Fibroblast of skin of left biceps (primary cell): ENCODE data around the gene CDC42BPB.

Experiments used
- DNase-seq, 2 experiments: peaks; one replicate each; pipeline ENCODE4 v3.0.0-alpha.2; 2013; ENCODE audit warnings: low read depth in 2 of 2

Gene CDC42BPB

DNA sequence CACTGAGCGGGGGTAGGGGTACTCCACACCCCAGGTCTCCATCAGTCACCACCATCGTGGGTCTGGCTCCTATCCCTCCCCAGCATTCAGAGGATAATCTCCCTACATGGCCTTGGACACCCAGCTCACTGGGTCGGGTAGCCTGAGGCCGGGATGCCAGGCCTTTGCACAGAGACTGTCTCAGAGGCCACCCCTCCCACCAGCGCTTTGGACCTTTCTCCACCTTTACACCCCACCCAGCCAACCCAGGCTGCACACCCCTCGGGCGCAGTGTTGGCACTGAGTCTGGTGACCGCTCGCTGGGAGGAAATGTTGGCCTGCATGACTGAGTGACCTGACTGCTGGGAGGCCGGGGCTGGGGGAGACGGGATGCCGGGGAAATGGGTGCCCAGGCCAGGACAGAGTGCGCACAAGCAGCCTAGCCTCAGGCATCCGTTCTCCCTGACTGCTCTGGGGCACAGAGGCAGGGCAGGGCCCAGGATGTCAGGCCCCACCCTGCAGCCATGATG lies 16.1 kb upstream of the CDC42BPB start:
- DNase-seq = no peak

GRCh38 chr14:103072595-103073366 lies 15.4 kb upstream of the CDC42BPB start:
- DNase-seq = no peak

DNA sequence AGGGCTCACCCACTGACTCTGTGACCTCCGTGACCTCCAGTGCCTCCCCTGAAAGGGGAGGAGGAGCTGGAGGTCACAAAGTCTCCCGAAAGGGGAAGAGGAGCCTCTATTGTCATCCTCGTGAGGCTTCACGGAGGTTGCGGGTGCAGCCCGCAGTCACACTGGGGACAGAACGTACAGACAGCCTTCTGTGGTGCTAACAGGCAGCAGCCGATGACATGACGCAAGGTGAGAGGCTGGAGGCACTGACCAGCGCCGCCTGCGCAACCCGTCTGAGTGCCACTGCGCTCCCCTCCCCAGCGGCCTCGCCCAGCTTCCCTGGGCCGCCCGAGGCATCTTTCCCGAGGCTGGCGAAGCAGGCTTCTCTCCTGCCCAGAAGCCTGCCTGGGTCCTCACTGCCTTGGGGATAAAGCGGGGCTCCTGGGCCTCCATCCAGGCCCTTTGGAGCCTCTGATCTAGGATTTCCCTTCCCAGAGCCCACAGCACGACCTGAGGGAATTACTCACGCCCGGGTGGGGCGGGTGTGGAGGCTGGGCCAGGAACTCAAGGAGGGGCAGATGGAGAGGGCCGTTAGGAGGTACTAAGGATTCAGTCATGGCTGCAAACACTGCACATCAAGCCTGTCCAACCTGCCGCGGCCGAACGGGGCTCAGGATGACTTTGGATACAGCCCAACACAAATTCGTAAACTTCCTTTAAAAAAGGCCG lies 14.3 kb upstream of the CDC42BPB start:
- no peak for DNase-seq

DNA sequence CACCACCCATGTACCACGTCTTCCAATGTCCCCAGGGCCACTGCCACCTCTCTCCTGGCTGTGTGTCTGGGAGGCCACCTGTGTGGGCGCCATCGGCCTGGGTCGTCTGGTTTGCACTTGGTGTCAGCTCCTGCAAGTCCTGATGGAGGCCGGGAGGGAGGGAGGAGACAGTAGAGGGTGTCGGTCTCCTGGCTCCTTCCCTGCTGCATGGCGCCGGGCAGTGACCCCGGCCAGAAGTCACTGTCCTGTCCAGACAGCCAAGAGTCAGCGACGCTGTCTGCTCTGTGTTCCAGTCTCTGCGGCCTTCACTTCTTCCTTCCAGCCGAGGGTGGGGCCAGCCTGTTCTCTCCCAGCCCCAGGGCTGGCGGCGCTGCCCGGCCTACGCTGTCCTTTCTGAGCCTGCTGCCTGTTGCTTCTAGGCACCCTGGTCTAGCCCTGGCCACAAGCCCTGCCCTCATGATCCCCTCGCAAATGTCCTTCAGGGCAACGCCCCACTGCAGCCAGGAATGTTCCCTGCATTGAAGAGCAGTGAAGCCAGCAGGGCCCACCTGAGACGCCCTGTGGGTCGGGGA lies 13.7 kb upstream of the CDC42BPB start:
- DNase-seq = no peak

DNA sequence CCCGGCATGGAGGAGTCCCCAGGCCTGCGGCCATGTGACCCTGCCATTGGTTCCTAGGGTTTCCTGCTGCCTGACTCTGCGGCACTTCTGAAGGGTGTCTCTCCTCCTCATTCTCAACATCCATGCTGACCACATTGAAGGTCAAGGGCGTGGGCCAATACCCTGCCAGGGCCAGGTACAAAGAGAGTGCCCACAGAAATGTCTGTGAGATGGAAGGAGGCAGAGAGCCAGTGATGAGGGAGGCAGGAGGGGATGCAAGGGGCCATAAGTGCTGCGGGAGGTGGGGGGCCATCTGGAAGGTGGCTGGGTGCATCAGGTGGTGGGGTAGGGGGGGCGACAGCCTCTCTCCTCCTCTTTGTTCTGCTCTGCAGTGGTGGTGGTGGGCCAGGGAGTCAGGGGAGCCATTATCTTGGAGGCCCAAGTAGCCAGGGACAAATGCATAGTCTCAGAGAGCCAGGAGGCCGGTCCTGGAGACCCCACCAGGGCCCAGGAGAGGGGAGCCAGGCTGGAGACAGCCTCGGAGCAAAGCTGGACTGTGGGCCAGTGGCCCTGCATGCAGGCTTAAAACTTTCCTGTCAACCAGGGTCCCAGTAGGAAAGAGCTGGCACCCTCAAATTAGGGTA lies 13.0 kb upstream of the CDC42BPB start:
- no peak for DNase-seq

DNA sequence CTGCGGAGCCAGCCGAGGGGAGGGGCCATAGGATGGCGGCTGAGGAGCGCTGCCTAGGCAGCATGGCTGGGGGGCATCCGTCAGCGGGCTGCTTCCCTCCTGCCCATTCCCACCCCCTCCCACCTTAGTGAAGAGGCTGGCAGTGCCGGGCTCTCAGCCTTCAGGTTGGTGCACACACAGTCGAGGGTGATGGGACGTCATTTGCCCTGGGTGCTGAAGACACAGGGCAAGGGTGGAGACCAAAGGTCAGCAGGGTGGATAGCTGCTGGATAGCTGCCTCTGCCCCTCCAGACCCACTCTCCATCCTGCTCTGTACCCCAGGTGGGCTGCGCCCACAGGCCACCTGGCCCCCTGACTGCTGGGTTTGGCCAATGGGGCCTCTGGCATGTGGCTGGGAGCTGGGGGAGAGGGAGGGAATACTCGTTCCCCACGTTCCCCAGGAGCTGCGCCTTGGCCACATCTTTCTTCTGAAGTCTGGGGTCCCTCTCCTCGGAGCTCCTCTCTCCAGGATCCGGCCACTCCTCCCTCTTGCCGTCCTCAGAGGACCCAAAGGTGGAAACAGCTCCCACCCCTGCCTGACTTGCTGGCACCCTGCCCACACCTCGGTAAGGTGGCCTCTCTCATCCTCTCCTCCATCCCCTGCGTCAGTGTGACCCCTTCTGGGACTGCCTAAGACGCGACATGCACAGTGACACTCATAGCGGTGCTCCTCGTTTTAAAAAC lies 11.2 kb upstream of the CDC42BPB start:
- no peak for DNase-seq

DNA sequence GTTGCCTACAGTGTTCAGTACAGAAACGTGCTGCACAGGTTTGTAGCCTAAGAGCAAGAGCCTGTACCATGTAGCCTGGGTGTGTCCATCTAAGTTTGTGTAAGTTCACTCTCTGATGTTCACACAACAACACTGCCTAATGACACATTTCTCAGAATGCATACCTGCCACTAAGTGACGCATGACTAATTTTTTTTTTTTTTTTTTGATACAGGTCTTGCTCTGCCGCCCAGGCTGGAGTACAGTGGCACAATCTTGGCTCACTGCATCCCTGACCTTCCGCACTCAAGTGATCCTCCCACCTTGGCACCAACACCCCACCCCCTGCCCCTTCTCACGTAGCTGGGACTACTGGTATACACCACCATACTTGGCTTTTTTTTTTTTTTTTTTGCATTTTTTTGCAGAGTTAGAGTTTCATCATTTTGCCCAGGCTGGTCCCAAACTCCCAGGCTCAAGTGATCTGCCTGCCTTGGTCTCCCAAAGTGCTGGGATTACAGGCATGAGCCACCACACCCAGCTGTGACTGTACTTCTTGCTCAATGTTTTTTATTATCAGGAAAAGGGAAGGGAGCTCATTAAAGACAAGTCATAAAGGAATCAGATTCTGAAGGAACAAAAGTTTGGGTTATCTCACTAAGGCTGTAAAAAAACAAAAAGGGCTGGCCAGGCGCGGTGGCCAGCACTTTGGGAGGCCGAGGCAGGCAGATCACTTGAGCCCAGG lies 10.0 kb upstream of the CDC42BPB start:
- no peak for DNase-seq

DNA sequence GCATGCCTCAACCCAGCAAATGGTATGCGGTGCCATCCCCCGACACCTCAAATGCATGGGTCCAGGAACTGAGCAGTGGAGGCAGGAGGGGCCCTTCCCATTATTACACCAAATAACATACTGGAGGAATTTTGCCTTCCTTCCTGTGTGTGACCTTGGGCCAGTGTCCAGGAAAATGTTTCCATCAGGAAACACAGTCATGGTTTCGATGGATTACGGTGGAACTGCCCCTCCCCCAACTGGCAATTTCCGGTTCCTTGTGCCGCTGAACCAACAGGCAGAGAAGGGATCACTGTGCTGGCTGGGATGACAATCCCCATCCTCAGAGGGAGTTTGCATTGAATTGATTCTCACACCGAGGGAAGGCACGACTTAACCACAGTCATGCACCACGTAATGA lies 9.1 kb upstream of the CDC42BPB start:
- DNase-seq = no peak

DNA sequence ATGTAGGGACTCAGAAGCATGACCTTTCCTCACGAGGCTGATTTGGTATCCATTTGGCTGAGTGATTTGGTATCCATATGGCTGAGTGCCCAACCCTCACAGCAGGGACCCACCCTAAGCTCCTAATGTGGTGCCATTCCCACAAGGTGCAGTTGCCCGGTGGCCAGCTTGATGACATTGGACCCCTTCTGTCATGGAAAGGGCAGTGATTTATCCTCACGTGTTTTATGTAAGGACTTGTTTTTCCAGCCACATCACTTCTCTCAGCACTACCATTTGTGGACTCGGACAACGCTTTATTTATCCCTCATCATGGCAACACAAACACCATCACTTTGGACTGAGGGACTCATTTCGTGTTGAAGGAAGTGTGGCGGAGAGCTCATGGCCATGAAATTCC lies 8.5 kb upstream of the CDC42BPB start:
- DNase-seq = no peak

DNA sequence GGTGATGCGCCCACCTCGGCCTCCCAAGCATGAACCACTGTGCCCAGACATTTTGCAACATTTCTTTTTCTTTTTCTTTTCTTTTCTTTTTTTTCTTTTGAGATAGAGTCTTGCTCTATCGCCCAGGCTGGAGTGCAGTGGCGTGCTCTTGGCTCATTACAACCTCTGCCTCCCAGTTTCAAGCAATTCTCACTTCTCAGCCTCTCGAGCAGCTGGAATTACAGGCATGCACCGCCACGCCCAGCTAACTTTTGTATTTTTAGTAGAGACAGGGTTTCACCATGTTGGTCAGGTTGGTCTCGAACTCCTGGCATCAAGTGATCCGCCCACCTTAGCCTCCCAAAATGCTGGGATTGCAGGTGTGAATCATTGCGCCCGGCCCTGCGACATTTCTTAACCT lies 7.6 kb upstream of the CDC42BPB start:
- DNase-seq = no peak

GRCh38 chr14:103064436-103064835 lies 7.1 kb upstream of the CDC42BPB start:
- DNase-seq = no peak

- no peak for DNase-seq
These were observed 4.2 kb upstream of the CDC42BPB start for GRCh38 chr14:103061482-103061976.

DNA sequence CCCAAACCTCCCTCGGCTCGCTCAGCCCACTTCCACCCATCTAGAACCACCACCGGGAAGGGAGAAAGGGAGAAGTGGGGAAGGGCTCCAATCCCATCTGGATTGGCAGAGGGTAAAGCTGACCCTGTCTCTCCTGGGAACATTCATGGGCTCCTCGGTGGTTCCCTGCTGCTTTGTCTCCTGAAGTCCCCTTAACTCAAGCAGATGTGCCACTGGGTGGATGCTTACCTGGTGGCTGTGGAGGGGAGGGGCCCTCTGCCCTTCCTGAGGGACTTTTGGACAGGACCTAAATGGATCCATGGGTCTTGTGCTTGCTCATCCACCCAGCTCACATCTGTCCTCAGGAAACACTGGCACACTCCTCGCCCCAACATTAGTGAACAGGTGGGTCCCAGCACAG lies 2.2 kb upstream of the CDC42BPB start:
- no peak for DNase-seq

GRCh38 chr14:103058164-103059055 lies 1.1 kb upstream of the CDC42BPB start:
- no peak for DNase-seq

DNA sequence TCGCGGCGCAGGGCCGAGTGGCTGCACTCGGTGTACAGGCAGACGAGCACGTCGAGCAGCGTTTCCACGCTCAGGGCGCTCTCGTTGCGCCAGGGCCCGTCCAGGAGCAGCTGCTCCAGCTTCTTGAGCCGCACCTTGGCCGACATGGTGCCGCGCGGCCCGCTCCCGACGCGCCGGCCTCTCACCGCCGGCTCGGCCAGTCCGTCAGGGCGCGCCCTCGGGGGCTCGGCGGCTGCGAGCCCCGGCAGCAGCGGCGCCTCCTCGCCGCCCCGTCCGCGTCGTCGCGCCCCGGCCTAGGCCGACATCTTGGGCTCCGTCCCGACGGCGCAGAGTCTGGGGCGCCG lies 349 bp downstream of the CDC42BPB start:
- no peak for DNase-seq

GRCh38 chr14:103056322-103057027 lies 874 bp downstream of the CDC42BPB start:
- peak; percentile 25 to 29 for DNase-seq

- no peak for DNase-seq
These were observed 1.7 kb downstream of the CDC42BPB start for GRCh38 chr14:103055695-103056094.

- no peak for DNase-seq
These were observed 4.9 kb downstream of the CDC42BPB start for GRCh38 chr14:103052407-103052806.

DNA sequence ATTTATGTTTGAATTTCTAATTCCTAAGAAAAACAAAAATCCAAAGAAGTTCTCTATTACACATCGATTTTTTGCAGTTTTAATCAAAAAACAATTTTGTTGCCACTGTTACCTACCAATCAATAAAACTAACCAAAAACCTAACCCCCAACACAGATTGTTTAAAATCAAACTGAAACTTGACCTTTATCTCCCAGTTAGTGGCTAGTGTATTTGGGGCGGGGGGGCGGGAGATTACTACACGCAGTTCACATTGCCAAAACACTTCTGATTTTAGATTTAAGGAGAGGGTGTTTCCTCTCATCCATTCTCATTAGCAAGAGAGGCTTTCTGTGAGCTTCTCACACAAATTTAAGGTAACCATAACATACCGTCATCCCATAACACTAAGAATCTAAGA lies 6.4 kb downstream of the CDC42BPB start:
- DNase-seq = no peak
